Measurements from ENCODE around the gene GLI2. TPM values are rescaled to one million over a fixed set of nuclear protein-coding genes. Genes with fewer than 3 reads are reported as not detected.

GLI2 gene
- total RNA-seq, 1 experiment from 2014 or later: 3.4 TPM

DNA sequence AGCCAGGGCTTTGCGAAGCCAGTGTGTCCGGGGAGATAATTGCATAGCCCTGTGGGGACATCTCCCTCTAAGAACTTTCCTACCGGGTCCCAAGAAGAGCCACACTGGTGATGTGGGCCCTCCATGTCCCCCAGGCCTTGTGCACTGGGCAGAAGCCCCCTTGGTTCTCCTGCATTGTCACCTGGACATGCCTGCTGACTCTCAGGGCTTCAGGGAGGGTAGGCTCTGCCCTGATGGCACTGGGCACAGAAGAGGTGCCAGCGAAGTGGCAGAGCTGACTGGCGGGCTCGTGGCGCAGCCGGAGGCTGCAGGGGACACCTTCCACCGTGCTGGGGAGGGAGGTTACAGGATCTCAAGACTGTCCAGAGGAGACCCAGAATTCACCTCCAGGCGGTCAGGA lies 28.3 kb downstream of the GLI2 start:
- no peak overlapping the region for H3K4me3 ChIP-seq (replicated peaks in 1 of 2; ENCODE audit: low read depth in 1 of 2, low read length in 2 of 2)
- intact Hi-C loops (cut with micrococcal nuclease): no loop called here
- no peak overlapping the region for H2AFZ ChIP-seq (ENCODE audit: low read depth, low read length, poor library complexity, severe bottlenecking)
- H3K4me1 ChIP-seq (ENCODE audit: control insufficient read depth in 1 of 2, insufficient read depth in 2 of 2, low read length in 2 of 2): peaks cover 0 to 11% of the 10 kb centered on the region in 2 experiments; a peak in 3 of 4 replicates
- peak overlapping the region; percentile 26; the same call in 1 of the 2 replicates for H3K4me2 ChIP-seq (ENCODE audit: low read length)
- no peaks in the 10 kb centered on the region for H3K36me3 ChIP-seq (ENCODE audit: control insufficient read depth in 1 of 2, insufficient read depth in 2 of 2, low read length in 2 of 2)
- no peak for DNase-seq (ENCODE audit: low read depth, low spot score)
- ChIA-PET POLR2A (no interaction called here), CTCF (no interaction called here), RAD21 (ENCODE audit: low non-redundant PET in 1 of 2, low total read pairs in 2 of 2, uncharacterized antibody in 2 of 2, unreplicated experiment in 2 of 2) (no interaction called here)
- H3K9ac ChIP-seq (ENCODE audit: low read length): no peak overlapping the region
- no peaks in the 10 kb centered on the region for H3K9me3 ChIP-seq (ENCODE audit: control insufficient read depth in 1 of 2, insufficient read depth in 1 of 2, low read depth in 1 of 2, low read length in 2 of 2)
- H3K79me2 ChIP-seq (ENCODE audit: insufficient read depth, low read length): no peaks in the 10 kb centered on the region
- ATAC-seq: no peak
- H4K20me1 ChIP-seq (ENCODE audit: insufficient read depth): no peaks in the 10 kb centered on the region
- BruUV-seq (replicated peaks): no TSS peak
- H3K27me3 ChIP-seq (ENCODE audit: insufficient read depth, low read length): no peaks in the 10 kb centered on the region
- TF ChIP-seq SRF (IDR thresholded peaks at IDR 0.05; ENCODE audit: low read depth): no peak
- TF ChIP-seq SIN3A (IDR thresholded peaks at IDR 0.05; ENCODE audit: low read depth): no peak
- no peak for TF ChIP-seq ELF1 (IDR thresholded peaks at IDR 0.05; ENCODE audit: borderline replicate concordance, low read depth)
- no peak for TF ChIP-seq CEBPB (IDR thresholded peaks at IDR 0.05; ENCODE audit: low read depth)
- TF ChIP-seq RAD21 (IDR thresholded peaks at IDR 0.05; ENCODE audit: low read depth): no peak
- no peak for TF ChIP-seq ZNF274 (IDR thresholded peaks at IDR 0.05; ENCODE audit: low read depth, low read length)
- no peak for TF ChIP-seq EZH2phosphoT487 (IDR thresholded peaks at IDR 0.05; ENCODE audit: borderline replicate concordance)
- TF ChIP-seq POLR2AphosphoS5 (IDR thresholded peaks at IDR 0.05; ENCODE audit: low read depth, low read length): no peak
- TF ChIP-seq ZFX (IDR thresholded peaks at IDR 0.05): no peak
- TF ChIP-seq, protein P1, sequence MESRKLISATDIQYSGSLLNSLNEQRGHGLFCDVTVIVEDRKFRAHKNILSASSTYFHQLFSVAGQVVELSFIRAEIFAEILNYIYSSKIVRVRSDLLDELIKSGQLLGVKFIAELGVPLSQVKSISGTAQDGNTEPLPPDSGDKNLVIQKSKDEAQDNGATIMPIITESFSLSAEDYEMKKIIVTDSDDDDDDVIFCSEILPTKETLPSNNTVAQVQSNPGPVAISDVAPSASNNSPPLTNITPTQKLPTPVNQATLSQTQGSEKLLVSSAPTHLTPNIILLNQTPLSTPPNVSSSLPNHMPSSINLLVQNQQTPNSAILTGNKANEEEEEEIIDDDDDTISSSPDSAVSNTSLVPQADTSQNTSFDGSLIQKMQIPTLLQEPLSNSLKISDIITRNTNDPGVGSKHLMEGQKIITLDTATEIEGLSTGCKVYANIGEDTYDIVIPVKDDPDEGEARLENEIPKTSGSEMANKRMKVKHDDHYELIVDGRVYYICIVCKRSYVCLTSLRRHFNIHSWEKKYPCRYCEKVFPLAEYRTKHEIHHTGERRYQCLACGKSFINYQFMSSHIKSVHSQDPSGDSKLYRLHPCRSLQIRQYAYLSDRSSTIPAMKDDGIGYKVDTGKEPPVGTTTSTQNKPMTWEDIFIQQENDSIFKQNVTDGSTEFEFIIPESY (IDR thresholded peaks at IDR 0.05; ENCODE audit: extremely low read depth, insufficient replicate concordance, low read length): no peak
- no peak for TF ChIP-seq TCF7L2 (IDR thresholded peaks at IDR 0.05; ENCODE audit: borderline replicate concordance, extremely low read depth, insufficient read depth, insufficient read length)
- TF ChIP-seq, protein P2, sequence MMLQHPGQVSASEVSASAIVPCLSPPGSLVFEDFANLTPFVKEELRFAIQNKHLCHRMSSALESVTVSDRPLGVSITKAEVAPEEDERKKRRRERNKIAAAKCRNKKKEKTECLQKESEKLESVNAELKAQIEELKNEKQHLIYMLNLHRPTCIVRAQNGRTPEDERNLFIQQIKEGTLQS (IDR thresholded peaks at IDR 0.05): no peak
- TF ChIP-seq POLR2A (IDR thresholded peaks at IDR 0.05; ENCODE audit: borderline replicate concordance, extremely low read depth, insufficient read depth, insufficient read length): no peak
- TF ChIP-seq EGR1 (IDR thresholded peaks at IDR 0.05; ENCODE audit: low read depth): no peak
- no peak for TF ChIP-seq CBX3 (IDR thresholded peaks at IDR 0.05; ENCODE audit: low read depth)
- TF ChIP-seq, protein P3, sequence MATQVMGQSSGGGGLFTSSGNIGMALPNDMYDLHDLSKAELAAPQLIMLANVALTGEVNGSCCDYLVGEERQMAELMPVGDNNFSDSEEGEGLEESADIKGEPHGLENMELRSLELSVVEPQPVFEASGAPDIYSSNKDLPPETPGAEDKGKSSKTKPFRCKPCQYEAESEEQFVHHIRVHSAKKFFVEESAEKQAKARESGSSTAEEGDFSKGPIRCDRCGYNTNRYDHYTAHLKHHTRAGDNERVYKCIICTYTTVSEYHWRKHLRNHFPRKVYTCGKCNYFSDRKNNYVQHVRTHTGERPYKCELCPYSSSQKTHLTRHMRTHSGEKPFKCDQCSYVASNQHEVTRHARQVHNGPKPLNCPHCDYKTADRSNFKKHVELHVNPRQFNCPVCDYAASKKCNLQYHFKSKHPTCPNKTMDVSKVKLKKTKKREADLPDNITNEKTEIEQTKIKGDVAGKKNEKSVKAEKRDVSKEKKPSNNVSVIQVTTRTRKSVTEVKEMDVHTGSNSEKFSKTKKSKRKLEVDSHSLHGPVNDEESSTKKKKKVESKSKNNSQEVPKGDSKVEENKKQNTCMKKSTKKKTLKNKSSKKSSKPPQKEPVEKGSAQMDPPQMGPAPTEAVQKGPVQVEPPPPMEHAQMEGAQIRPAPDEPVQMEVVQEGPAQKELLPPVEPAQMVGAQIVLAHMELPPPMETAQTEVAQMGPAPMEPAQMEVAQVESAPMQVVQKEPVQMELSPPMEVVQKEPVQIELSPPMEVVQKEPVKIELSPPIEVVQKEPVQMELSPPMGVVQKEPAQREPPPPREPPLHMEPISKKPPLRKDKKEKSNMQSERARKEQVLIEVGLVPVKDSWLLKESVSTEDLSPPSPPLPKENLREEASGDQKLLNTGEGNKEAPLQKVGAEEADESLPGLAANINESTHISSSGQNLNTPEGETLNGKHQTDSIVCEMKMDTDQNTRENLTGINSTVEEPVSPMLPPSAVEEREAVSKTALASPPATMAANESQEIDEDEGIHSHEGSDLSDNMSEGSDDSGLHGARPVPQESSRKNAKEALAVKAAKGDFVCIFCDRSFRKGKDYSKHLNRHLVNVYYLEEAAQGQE (IDR thresholded peaks at IDR 0.05; ENCODE audit: low read depth): no peak
- TF ChIP-seq FOSL1 (IDR thresholded peaks at IDR 0.05; ENCODE audit: low read depth): no peak
- TF ChIP-seq JUND (IDR thresholded peaks at IDR 0.05): no peak
- no peak for TF ChIP-seq EZH2 (IDR thresholded peaks at IDR 0.05)
- H3K9me2 ChIP-seq (ENCODE audit: insufficient read depth): no peaks in the 10 kb centered on the region
- H3K27ac ChIP-seq (ENCODE audit: low read depth, low read length): no peak overlapping the region

Data from HCT116 (cell line).